GM19193 (cell line): Measurements from ENCODE around the gene SLC29A1.

Source experiments
- POLR2A ChIP-seq: IDR thresholded peaks from 4 replicates; pipeline ENCODE4 v1.6.1; 2011; ENCODE audit not compliant: insufficient read depth, insufficient read length; ENCODE audit errors: extremely low read depth

Gene SLC29A1

DNA sequence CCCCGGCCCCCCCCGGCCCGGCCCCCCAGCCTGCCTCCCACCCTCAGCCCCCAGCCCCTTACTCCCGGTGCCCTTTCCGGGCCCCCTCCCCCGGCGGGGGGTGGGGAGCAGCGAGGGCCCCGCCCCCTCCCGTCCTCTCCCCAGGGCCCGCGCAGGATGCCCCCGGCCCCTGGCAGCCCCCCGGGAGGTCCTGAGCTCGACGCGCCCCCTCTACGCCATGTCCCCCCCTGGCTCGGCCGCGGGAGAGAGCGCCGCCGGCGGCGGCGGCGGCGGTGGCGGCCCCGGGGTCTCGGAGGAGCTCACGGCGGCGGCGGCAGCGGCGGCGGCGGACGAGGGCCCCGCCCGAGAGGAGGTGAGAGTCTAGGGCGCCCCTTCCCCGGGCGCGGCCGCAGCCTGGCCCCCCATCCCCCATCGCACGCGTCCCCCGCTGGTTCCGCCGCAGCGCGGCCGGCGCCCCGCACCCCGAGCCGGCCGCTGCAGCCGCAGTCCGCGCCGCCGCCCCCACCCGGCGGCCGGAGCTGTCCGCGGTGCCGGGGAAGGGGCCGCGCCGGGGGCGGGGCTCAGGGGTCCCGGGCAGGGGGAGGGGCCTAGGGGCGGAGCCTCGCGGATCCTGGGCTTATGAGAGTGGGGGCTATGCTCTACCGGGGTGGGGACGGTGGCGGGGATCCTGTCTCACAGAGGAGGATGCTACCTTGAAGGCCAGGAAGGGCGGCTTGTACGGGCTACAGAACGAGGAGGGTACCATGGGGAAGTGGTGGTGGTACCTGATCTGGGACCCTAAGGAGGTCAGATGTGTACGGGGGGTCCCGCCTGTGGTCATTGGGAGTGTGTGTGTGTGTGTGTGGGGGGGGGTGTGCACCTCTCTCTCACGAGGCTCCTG lies 47.4 kb downstream of the SLC29A1 start:
- no peak for TF ChIP-seq POLR2A

DNA sequence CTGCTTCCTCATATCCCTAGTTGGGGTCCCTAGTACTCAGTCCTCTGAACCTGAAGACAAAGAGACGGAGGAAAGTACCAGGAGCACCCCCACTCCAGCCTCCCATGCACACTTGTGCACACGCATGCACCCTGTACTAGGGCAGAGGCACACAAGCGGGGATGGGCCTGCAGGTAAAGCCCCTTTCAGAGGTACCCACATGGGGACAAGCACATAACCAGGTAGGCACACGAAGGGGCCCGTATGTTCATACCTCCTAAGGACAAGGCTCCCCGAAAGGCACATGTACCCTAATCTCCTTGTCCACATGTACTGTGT lies 48.0 kb downstream of the SLC29A1 start:
- TF ChIP-seq POLR2A: no peak

DNA sequence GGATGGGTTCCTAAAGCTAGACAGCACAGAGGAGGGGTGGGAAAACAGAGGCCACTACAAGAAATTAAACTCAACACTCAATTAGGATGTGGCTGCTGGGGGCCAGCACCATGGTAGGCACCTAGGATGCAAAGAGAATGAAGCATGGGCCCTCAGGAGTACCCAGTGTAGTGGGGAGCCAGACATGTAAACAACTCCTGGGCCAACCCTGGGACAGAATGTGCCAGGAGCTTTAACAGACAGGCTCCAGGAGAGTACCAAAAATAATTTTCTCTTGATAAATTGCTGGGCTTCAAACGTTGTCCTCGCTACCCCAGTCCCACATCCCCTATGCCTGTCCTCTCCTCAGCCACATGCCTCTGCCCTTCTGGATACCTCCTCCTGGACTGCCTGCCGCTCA lies 48.5 kb downstream of the SLC29A1 start:
- no peak for TF ChIP-seq POLR2A

DNA sequence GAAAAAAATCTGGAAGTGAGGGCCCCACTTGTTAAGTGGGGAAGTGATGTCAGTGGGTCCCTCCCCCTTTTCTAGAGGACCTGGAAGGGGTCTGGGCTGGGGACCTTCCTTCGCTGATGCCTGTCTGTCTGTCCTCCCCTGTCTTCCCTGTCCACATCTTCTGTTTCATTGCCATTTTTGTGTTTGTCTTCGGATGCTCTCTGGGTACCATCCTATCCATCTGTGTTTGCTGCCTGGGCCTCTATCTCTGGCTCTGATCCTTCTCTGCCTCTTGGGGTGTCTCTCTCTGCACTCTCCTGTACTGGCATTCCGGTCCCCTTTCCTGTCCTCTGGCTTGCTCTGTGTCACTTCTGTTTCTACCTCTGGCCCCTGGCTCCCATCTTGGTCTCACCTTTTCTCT lies 49.1 kb downstream of the SLC29A1 start:
- no peak for TF ChIP-seq POLR2A

- TF ChIP-seq POLR2A: no peak
Measured at GRCh38 chr6:44272999-44273566, 49.7 kb downstream of the SLC29A1 start.

- TF ChIP-seq POLR2A: no peak
Measured at GRCh38 chr6:44273617-44274016, 50.2 kb downstream of the SLC29A1 start.

- no peak for TF ChIP-seq POLR2A
Measured at GRCh38 chr6:44275271-44275748, 51.9 kb downstream of the SLC29A1 start.

GRCh38 chr6:44275749-44276648 lies 52.6 kb downstream of the SLC29A1 start:
- no peak for TF ChIP-seq POLR2A

DNA sequence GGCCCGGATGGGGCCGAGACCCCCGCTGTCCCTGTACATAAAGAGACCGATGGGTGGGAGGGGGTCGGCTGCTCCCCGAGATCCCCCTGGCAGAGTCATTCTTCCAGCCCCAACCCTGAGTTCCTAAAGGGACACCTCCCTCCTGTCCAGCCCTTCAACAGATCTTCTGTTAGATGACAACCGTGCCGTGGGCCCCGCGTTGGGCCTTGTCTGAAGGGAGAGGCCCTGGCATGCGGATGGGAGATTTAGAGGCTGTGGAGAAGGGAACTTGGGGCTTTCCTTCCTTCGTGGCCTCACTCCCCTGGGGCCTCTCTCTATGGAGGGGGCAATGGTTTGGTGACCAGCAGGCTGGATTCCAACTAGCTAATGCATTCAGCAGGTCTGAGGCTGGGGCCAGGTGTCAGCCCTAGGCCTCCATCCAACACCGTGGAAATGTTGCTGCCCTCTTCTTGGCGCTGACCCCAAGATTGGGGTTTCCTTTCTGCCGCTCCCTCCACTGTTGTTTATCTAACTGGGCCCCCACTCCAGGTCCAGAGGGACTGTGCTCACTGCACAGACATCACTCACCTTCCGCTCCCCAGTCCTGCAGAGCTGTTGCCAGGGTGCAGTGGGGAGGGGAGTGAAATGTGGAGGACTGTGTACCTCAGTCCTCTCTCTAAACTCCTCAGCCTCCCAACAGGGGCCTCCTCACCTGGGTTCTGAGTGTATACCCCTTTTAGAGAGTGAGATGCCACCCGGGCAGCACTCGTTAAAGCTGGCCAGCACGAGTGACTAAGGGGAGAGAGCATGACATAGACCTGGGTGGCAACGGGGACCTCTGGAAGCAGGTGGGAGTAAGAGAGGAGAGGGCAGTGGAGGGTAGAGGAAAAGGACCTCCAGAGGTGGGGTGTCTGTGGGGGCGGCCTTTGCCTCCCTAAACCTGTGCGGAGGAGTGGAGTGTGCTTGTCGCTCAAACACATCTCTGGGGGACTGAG lies 53.6 kb downstream of the SLC29A1 start:
- no peak for TF ChIP-seq POLR2A

- no peak for TF ChIP-seq POLR2A
Measured at GRCh38 chr6:44277763-44278162, 54.4 kb downstream of the SLC29A1 start.

- TF ChIP-seq POLR2A: no peak
Measured at GRCh38 chr6:44278315-44278714, 54.9 kb downstream of the SLC29A1 start.

- no peak for TF ChIP-seq POLR2A
Measured at GRCh38 chr6:44278774-44279697, 55.6 kb downstream of the SLC29A1 start.
